Measurements from ENCODE around the gene NUDT8.
A peak's percentile ranks its signal among the peaks of the same experiment; 100 is the strongest.

NUDT8 gene

GRCh38 chr11:67609316-67609715 lies 20.4 kb downstream of the NUDT8 start:
- H3K4me3 ChIP-seq (replicated peaks in 1 of 2; ENCODE audit: low read depth in 2 of 2, low read length in 2 of 2): no peak overlapping the region
- no peak for TF ChIP-seq CTCF (IDR thresholded peaks at IDR 0.05; ENCODE audit: low read depth, low read length)
- no peak for DNase-seq (ENCODE audit: low read depth in 2 of 2)

GRCh38 chr11:67608486-67608885 lies 21.3 kb downstream of the NUDT8 start:
- DNase-seq (ENCODE audit: low read depth in 2 of 2): no peak
- H3K4me3 ChIP-seq (replicated peaks in 1 of 2; ENCODE audit: low read depth in 2 of 2, low read length in 2 of 2): no peak overlapping the region
- TF ChIP-seq CTCF (IDR thresholded peaks at IDR 0.05; ENCODE audit: low read depth, low read length): no peak

- DNase-seq (ENCODE audit: low read depth in 2 of 2): no peak
- TF ChIP-seq CTCF (IDR thresholded peaks at IDR 0.05; ENCODE audit: low read depth, low read length): no peak
- peak overlapping the region; percentile 95 to 99 for H3K4me3 ChIP-seq (replicated peaks in 1 of 2; ENCODE audit: low read depth in 2 of 2, low read length in 2 of 2)
Observed at GRCh38 chr11:67607507-67607906, 22.2 kb downstream of the NUDT8 start.

- DNase-seq (ENCODE audit: low read depth in 2 of 2): peak; percentile 90 to 93
- TF ChIP-seq CTCF (IDR thresholded peaks at IDR 0.05; ENCODE audit: low read depth, low read length): peak; percentile 42
- H3K4me3 ChIP-seq (replicated peaks in 1 of 2; ENCODE audit: low read depth in 2 of 2, low read length in 2 of 2): peak within 1 kb of the TSS; percentile 95 to 99
Observed at GRCh38 chr11:67606492-67607295, 23.0 kb downstream of the NUDT8 start, which contains the start of gene NDUFV1. NDUFV1 (plus strand) TSS chr11:67606936; CDS start chr11:67607005, 69 bp downstream.

GRCh38 chr11:67606093-67606491 lies 23.6 kb downstream of the NUDT8 start:
- no peak for TF ChIP-seq CTCF (IDR thresholded peaks at IDR 0.05; ENCODE audit: low read depth, low read length)
- peak overlapping the region; percentile 95 to 99 for H3K4me3 ChIP-seq (replicated peaks in 1 of 2; ENCODE audit: low read depth in 2 of 2, low read length in 2 of 2)
- peak; percentile 19 to 21 for DNase-seq (ENCODE audit: low read depth in 2 of 2)

GRCh38 chr11:67605231-67606011 lies 24.3 kb downstream of the NUDT8 start:
- no peak overlapping the region for H3K4me3 ChIP-seq (replicated peaks in 1 of 2; ENCODE audit: low read depth in 2 of 2, low read length in 2 of 2)
- no peak for DNase-seq (ENCODE audit: low read depth in 2 of 2)
- no peak for TF ChIP-seq CTCF (IDR thresholded peaks at IDR 0.05; ENCODE audit: low read depth, low read length)
